GM19240 (cell line): ENCODE results near the gene MAPK1.
A peak's percentile ranks its signal among the peaks of the same experiment; 100 is the strongest.
"Not testable (repeated sequence)": the region's sequence is repeated elsewhere in the genome, so short reads cannot be mapped to it uniquely, and the experiment has no call there.

Source experiments
- DNase-seq: peaks from one replicate; pipeline ENCODE4 v3.0.0; 2011; ENCODE audit warnings: low spot score; ENCODE audit not compliant: insufficient read length

Gene MAPK1

DNA sequence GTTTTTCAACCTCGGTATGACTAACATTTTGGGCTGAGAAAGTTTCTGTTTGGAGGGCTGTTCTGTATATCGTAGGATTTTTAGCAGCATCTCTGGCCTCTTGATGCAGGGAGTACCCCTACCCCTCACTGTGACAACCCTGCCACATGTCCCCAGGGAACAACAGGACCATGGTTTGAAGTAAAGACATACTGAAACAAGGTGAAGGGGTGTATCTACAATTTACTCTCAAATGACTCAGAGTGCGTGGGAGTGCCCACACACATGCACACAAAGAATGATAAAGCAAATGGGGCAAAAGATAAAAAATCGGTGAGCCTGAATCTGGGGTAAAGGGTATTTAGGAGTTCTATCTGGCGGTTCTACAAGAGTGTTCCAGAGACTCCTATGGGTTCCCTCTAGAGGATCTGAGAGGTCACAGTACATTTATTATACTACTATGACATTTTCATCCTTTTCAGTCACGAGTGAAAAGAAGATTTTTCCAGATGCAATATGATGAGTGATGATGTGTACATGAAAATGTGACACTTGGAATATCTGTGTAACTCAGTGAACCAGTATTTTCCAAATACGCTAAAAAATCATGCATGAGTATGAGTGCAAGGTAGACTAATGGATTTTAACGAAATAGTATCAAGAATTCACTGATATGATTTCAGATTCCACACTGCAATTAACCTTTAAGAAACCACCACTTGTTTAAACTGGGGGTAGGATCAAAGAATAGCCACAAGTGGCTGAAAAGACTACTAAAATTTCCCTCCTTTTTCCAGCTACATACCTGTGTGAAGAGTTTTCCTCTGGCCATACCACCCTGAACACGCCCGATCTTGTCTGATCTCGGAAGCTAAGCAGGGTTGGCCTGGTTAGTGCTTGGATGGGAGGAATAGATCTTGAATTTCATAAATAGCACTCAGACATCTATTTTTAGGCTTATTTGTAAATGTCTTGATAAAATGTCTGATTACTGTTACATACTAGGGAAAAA is 75.5 kb downstream of the MAPK1 start:
- DNase-seq: no peak

DNA sequence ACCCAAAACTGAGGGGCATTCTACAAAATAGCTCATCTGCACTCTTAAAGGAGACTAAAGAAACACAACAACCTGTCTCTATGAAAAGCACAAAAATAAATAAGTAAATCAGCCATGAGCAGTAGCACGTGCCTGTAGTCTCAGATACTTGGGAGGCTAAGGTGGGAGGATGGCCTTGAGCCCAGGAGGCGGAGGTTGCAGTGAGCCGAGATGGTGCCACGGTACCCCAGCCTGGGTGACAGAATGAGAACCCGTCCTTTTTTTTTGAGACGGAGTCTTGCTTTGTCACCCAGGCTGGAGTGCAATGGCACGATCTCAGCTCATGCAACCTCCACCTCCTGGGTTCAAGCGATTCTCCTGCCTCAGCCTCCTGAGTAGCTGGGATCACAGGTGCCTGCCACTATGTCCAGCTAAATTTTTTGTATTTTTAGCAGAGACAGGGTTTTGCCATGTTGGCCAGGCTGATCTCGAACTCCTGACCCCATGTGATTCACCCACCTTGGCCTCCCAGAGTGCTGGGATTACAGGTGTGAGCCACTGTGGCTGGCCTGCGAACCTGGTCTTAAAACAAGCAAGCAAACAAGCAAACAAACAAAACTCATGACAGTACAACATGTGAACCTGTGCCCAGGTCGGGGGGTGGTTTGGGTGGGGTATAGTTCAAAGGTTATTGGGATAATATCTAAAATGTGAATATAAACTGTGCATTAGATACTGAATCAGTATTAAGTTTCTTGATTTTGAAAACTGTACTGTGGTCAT is 76.4 kb downstream of the MAPK1 start:
- DNase-seq: not testable (repeated sequence)

DNA sequence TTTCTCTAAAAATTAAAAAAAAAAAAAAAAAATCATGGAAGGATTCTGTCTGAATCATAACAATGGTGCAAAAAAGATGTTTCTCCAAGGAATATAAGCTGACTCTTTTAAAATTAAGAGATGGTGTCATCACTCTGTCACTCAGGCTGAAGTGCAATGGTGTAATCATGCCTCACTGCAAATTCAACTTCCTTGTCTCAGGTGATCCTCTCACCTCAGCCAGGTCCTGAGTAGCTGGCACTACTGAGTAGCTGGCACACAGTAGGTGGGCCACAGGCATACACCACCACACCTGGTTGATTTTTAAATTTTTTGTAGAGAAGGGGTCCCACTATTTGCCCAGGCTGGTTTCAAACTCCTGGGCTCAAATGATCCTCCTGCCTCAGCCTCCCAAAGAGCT is 77.1 kb downstream of the MAPK1 start:
- DNase-seq: no peak

DNA sequence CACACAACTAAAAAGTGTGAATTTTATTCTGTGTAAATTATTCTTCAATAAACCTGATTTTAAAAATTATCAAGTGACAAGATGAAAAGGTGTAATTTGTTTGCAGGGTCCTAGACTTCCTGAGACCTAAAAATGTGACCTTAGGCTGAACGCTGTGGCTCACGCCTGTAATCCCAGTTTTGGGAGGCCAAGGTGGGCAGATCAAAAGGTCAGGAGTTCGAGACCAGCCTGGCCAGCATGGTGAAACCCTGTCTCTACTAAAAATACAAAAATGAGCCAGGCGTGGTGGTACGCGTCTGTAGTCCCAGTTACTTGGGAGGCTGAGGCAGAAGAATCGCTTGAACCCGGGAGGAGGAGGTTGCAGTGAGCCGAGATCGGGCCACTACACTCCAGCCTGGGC is 79.9 kb downstream of the MAPK1 start:
- DNase-seq: not testable (repeated sequence)

DNA sequence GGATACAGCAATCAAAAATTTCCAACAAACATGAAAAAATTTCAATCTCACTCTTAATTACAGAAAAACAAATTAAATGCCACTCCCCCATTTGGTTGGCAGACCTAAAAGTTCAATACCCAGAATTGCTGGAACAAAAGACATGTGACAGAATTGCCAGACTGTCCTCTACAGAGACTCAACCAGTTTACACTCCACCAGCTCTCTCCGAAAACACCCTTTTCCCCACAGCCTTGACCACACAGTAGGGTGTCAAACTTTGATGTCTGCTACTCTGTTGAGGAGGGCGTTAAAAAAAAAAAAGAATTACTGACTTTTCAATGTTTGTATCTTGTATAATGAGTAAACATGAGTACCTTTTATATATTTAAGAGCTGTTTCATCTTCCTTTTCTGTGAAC is 87.2 kb downstream of the MAPK1 start:
- DNase-seq: no peak

DNA sequence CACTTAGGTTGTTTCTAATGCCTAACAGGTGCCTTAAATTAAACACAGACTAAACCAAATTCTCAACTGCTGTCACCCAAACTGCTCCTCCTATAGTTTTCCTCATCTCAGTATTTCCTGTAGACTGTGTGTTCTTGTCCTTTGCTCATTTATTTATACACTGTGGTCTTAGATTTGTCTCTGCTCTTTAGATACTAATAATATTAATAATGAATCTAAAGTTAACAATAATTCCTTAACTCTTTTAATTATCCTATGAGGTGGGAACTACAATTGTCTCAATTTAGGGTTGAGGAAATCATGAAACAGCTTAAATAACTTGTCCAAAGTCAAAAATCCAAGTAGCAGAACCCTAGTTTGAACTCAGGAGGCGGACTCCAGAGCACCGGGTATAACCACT is 88.0 kb downstream of the MAPK1 start:
- DNase-seq: no peak

DNA sequence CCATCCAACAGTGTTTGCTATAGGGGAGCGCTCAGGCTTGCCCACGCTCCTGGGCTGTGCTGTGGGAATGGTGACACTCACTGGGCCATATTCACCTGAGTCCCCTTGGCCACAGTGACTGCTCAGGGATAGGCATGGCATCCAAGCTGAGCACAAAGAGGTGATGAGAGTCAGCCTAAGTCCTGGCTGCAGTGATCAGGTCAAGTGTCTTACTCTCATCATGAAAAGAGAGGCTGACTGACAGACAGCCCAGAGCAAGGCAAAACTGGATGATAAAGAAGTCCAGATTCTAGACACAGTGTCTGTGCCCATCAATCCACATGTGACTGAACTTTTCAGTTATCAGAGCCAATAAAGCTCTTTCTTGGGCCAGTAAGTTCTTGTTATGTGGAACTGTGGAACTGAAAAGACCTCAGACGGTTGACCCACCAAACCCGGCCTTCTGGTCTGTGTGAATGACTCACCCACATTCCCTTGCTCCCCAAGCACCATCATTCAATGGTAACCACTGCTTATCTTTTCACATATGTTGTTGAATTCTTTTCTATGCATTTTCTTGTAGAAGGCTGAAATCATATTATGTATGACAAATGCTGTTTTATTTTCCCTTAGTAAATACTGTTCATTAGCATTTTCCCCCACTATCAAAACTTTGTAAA is 88.6 kb downstream of the MAPK1 start:
- DNase-seq: no peak

DNA sequence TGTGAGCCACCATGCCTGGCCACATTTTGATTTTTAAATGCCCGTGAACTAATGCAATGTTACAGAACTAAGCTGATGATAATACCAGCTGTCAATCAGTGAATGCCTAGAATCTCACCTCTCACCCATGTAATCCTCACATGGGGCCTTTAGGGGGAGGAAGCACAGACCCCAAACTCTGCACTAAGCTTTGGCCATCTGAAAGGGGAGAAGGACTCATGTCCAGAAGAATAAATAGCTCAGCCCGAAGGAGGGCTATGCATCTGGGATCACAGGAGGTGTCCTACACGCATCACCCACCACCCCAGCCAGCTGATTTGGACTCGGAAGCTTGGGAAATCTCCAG is 95.8 kb downstream of the MAPK1 start:
- DNase-seq: no peak

DNA sequence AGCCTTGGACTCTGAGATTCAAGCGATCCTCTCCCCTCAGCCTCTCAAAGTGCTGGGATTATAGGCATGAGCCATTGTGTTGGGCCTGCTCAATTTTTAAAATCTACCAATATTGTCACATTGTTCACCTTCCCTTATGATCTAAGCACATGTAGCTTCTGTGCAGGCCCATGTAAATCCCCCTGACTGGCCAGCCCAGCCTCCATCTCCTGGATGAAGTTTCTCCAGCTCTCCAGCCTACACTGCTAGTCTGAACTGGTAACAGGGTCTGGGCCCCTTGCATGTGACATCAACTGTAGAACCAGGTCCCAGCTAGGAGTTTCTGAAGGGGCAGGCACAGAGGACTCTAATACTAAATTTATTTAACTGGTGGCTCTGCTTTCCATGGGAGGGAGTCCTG is 99.0 kb downstream of the MAPK1 start:
- no peak for DNase-seq

DNA sequence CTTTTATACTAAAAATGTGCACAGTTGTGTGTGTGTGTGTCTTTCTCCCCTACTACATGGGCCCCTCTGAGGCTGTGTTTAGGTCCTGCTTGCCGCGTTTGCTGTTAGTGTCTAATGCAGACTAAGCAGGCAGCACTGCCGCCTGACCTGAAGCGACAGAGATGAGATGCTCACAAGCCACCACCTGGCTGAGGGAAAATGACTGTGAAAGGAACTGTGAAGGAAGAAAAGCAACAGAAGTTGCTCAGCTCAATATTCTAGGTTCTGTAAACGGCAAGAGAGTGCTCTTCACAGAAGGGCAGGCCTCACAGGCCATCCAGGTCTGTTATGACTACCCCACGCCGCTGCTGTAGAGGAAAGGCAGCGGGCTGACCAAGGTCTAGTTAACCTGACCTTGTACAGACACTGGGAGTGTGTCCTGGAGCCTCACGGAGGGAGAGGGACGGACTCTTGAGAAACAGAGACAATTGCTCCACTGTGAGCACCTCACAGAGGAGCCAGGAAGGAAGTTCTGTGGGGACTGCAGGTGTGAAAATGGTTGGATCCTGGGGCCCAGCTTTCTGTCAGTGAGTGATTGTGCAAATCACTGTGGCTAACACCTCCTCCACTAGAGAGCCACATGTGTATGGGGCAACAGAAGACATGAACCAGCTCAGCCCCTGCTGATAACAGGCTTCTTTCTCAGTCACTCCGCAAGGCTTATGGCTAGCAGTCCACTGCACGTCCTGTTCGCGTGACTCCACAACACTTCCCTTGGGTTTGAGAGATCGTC is 100.6 kb downstream of the MAPK1 start:
- no peak for DNase-seq

DNA sequence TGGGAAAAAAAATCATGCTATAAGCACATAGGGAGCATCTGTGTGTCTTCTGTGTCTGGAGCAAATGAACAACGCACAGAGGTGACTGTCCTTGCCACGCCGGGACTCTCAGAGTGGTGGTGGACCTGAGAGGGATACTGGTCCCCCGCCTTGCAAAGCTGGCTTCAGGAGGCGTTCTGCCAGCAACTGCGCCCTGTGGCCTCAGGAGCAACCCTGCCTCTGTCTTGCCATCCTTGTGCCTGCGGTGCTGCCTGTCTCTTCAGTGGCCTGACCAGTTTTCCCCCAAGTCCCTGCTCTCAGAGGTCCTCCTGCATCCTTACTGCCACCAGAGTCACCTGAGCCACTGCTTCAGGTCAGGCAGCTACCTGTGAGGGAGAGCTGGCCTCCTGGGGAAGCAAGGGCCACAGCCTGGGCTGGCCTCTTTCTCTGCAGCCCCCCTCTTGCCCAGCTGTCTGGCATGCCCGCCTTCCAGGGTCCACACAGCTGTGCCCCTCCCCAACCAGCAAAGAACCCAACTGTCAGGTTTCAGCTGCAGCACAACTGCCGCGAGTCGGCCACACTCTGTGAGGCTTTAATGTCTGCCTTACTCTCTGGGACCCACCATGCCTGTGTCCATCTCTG is 101.4 kb downstream of the MAPK1 start:
- DNase-seq: no peak

DNA sequence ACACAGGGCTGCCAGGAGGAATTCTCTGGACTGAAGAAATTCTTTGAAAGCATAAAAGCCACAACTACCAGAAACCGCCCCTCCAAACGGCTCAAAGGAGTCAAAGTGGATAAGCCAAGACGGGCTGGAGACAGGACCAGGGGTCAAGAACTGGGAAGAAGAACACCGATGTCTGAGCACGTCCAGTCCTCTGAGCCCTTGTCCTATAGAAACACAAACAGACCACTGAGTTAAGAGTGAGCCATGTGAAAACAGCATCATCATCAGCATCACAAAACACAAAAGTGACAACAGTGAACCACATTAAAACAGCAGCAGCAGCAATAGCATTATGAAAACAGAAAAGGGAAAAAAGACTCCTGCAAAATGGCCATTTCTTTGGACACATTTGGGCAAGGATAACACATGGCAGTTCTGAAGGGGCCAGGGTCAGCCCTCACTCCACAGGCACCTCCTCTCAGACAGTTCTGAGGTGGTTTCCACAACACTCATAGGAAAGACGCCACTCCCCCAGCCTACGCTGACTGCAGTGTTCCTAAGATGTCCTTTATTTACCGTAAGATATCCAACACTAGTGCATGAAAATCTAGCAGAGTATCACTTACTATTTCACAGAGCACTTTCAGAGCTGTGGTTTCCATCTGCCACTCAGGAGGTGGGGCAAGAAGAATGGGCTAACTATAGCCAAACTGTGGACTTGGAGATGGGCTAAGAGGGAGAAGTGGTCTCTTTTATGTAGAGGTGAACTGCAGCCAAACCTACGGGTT is 103.2 kb downstream of the MAPK1 start:
- DNase-seq: no peak

DNA sequence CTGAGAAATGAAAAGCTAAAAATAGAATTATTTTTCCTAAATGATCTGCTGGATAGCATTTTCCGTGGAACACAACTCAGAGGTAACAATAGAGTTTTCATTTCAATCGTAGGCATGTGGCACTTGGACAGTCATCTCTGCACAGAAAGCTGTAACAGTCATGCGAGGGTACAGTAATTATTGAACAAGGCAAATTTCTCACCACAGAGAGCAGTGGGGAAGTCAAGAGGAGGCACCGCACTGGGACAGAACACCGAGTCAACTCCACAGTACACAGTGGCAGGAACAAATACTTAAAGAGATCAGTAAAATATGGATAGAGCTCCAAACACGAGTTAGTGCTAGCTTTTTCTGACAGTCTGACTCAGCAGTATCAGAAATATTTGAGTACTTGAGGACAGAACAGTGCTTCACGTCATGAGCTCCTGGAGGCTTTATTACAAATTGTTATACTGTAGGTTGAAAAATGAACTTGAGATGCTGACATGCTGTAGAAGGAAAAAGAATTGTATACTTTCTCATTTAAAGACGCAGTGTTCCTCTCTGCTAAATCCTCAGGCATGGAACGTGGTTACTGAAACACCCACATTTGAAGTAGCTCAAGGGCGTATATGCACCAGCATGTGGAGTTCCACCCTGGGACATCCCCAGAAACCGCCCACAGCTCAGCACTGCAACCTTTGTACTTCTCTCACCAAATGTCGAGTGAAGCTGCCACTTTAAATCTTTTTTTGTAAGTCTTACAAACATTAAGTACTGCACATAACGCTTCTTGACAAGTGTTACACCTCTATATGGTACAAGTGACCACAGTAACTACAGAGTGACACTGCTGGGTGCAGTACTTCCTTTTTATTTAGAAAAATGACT is 104.5 kb downstream of the MAPK1 start:
- DNase-seq: peak; percentile 33

DNA sequence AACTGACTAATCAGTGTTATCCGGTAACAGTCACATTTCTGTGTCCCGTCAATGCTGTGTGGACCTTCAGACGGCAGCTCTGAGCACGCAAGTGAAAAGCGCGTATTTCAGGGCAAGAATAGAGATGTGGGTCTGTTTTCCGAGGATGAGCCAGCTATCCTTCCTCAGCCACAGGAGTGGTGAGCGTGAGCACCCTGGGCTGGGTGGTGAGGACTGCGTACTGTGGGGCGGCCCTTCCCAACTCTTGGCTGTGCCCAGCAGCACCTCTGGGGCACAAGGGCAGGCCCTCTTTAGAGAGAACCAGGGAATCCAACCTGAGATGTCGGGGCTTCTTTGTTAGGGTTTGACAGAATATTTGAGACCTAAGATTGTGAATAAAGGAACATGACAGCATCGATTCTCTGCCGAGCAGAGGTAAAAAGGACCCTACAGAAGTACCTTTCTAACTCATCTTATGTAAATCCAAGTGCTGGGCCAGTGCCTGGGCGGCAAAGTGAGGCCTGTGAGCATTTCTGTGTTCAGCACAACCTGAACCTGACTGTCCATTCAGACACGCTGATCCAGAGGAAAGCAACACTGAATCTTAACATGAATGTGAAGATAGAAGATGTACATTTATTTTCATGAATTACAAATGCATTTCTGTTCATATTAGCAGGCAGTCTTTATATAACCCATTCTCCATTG is 105.3 kb downstream of the MAPK1 start:
- DNase-seq: no peak

DNA sequence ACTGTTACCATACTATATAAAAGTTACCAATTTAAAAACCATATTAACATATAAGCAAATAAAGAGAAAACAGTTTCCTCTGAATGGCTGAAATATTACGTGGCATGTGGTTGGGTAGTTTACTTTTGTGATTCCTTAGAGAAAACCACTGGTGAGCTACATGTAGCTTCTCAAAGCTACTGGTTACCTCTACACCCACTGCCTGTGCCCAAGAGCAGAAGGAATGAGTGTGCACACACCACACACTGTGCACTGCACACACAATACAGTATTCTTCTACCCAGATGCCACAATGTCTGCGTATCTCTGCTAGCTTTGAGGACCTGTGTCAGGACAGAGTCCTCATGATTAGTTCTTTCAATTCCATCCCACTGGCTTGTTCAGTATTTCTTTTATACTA is 106.4 kb downstream of the MAPK1 start:
- DNase-seq: no peak

DNA sequence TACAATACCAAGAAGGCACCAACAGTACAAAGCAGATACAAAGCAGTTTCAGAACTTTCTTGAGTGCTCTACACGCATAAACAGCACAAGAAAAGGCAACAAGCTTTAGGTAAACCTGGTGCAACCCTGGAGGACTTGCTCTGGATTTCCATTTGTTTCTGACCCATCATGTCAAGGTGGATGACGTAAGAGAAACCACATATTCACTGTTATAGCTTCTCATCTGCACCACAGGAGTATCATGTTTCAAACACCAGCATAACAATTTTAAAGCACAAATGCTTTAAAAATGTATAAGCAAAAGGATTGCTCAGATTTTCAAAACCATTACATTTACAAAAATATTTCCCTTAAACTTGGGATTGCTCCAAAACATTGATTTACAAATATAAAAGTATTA is 106.8 kb downstream of the MAPK1 start:
- no peak for DNase-seq

DNA sequence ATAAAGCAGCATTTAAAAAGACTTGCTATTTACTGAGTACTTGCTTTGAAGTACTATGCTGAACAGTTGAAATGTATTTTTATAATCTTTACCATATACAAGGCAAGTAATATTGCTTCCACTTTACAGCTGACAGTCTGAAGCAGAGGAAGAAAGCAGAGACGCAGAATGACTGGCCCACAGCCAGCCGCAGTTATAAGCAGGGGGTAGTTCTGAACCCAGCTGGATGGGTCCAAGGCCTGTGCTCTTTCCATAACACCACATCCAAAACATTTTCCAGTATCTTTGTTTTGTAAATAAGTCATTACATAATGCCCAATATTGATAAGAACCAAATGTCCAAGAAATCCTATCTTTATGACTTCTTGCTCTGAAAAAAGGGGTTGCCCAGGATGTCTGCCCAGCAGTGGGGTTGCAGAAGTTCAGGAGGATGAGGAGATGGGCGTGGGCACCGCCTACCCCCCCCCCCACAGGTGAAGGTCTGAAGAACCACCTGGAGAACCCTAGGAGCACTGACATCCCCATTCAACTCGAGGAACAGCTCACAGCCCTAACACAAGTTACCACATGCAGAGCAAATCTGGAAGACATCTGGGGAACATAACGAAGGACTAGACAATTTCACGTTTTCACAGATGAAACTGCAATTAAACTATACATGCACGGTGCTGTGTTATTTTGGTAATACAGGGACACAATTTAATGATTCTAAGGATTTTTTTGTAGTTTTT is 107.6 kb downstream of the MAPK1 start:
- DNase-seq: no peak

DNA sequence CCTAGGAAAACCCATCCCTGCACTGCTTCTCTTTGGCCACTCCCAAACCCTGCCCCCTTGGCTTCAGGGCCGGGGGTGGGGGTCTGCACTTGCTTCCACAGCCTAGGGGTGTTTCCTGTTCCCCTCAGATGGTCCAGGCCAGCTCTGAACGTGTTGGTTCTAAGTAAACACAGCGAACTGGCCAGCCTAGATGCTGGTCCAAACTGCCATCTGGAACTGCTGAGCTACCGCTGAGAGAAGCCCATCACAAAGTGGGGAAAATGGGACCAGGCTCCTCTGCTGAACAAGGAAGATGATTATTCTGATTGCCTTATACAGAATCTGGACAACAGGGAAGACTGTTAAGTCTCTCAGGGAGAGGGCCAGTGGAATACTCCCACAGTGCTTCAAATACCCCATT is 108.4 kb downstream of the MAPK1 start:
- no peak for DNase-seq
